GM15510 (cell line): ENCODE data around the gene GGCX.

ENCODE experiments used
- POLR2A ChIP-seq: IDR thresholded peaks from 3 replicates; pipeline ENCODE4 v1.6.1; 2011; ENCODE audit warnings: borderline replicate concordance; ENCODE audit not compliant: insufficient read length; ENCODE audit errors: extremely low read depth

Gene GGCX

DNA sequence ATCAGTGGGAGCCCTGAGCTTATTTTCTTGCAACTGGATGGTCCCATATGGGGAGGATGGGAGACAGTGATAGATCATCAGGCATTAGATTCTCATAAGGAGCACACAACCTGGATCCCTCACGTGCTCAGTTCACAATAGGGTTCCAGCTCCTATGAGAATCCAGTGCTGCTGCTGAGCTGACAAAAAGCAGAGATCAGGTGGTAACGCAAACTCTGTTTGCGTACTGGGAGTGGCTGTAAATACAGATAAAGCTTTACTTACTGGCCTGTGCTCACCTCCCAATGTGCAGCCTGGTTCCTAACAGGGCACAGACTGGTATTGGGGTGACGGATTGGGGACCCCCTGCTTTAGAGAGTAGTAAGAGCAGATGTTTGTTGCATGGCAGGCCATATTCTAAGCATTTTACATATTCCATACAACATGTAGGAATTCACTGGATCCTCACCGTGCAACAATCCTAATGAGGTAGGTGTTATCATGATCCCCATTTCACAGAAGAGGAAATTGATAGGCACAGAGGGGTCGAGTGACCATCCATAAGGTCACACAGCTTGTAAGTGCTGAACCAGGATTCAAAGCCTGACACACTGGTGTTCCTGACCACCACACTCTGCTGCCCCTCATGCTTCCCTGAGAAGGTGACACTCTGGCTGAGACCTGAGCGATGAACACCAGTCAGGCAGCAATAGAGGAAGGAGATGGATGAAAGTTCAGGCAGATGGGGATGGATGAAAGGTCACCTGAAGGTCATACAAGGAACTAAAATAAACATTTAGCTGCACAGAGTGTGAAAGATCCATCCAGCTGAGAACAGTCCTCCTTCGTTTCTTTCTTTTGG is 38.0 kb downstream of the GGCX start:
- no peak for TF ChIP-seq POLR2A

- TF ChIP-seq POLR2A: no peak
Observed at GRCh38 chr2:85522090-85522647, 39.1 kb downstream of the GGCX start.

- TF ChIP-seq POLR2A: no peak
Observed at GRCh38 chr2:85516653-85517389, 44.5 kb downstream of the GGCX start.

DNA sequence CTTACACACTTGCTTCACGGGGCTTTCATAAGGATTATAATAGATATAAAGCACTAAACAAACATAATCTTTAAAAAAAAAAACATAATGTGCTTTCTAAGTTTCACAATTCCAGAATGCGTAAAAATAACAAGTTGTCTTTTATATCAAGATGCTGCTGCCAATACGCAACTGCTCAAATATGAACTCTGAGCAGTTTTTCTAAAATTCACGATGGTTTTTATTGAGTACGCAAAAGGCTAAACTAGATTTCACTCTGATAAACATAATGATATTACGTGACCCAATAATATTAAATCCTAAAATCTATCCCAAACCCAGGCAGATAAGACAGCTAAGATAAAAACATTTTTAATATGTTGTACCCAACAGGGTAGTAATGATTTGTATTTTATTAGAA is 47.0 kb downstream of the GGCX start:
- TF ChIP-seq POLR2A: no peak

GRCh38 chr2:85511008-85511811 is 50.1 kb downstream of the GGCX start:
- no peak for TF ChIP-seq POLR2A

DNA sequence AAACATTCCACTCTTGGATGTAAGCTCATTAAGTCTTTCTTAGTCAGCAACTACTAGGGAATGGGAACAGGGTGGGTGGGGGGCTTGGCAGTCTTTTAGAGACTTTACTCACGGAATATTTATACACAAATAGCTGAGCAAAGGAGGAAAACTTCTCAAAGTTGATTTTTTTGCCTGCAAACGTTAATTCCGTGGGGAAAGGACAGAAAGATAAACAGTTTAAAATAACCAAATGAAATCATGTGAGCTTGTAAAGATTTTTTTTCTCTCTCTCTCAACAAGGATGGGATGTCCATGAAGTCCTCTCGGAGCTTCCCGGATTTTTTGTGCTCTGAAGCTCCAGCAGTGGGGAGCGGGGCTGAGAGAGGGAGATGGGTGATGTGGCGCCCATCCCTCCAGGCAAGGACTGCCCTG is 54.5 kb downstream of the GGCX start:
- TF ChIP-seq POLR2A: no peak

DNA sequence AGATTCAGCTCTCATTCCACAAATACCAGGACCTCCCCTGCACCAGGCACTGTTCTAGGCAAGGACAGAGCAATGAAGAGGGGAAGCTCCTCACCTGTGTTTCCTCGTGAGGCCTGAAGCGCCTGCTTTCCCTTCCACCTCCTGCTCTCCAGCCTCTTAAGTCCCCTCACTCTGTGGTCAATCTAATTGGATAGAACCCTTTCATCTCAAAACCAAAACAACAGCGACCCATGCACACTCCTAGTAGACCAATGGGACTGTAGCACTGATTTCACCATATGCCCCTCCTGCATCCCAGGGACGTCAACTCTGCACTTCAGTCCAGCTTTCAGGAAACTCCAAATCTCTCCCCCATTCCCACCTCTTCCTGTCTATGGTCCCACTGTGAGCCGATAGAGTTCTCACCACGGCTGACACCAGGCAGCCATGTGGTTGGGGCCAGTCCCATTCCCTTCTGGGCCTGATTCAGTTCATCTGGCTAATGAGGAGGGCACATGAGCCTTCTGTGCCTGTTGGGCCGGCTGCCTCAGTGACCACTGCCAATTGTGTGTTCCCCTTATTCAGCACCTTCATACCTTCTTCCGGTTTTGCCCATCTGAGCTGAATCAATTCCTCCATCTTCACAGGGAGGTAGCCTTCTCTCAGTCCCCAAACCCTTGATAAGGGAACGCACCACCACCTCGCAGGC is 55.6 kb downstream of the GGCX start:
- TF ChIP-seq POLR2A: no peak

GRCh38 chr2:85504778-85505261 is 56.5 kb downstream of the GGCX start:
- TF ChIP-seq POLR2A: no peak

- TF ChIP-seq POLR2A: no peak
Observed at GRCh38 chr2:85503851-85504777, 57.2 kb downstream of the GGCX start.

DNA sequence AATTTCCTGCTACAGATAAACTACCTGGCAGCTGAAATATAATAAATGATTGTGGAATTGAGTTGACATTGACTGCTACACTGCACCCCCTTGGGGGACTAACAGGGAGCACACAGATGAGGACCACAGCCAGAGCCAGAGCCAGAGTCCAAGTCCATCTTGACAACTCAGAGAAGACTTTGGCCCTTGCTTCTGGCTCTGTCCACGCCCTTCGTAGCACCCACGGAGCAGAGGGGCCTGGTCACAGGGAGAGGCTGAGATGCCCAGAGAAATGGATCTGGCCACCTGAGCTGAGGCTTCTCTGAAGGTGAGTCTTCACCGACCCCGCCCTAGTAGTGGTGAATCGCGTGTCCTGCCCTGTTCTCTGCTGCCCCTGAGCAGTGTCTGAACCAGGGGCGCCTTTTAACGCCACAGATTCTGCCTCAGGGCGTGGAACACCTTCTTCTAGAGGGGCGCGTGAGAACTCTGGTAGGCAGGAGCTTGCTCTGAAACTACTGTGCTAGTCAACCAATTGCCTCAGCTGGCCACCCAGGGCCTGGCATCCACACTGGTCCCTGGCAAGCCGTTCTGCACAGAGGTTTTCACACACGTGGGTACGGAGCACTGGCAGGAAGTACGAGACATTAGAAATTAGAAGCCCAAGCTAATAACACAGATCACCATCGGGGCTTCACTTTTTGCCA is 58.0 kb downstream of the GGCX start:
- no peak for TF ChIP-seq POLR2A

DNA sequence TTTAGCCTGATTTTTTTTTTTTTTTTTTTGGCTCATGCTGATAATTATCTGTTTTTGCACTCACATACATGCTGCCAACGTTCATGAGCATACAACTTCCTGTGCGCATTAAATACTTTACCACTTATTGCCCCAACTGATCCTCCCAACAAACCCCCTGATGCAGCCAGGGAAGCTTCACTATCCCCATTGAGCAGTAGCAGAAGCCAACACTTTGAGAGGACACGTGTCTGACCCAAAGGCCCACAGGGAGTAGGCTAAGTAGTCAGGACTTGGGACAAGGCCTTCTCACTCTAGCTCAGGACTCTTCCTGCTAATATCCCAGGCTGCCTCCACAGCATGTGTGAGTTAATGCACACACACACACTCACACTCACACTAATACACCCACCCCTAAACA is 58.6 kb downstream of the GGCX start:
- TF ChIP-seq POLR2A: no peak

DNA sequence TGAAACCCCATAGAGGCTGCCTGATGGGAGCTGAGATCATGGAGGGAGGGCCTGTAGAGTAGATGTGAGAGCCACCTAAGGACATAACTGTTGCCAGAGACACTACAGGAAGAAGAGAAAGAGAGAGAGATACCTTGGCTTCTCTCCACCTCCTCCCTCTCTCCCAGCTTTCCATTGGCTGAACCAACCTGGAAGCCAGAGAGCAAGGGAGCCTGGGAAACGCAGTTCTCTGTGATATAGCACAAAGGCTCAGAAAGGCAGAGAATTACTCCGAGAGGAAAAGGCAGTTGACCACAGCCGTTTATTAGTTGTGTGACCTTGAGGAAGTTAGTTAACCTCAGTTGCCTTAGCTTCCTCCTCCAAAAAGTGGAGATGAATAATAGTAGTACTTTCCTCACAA is 60.0 kb downstream of the GGCX start:
- no peak for TF ChIP-seq POLR2A

- no peak for TF ChIP-seq POLR2A
Observed at GRCh38 chr2:85497944-85498630, 63.2 kb downstream of the GGCX start.

GRCh38 chr2:85496436-85496835 is 64.9 kb downstream of the GGCX start:
- TF ChIP-seq POLR2A: no peak
